GM21825 (cell line): ENCODE measurements around the gene RAB29.
"Not testable (repeated sequence)": the region's sequence is repeated elsewhere in the genome, so short reads cannot be mapped to it uniquely, and the experiment has no call there.

ENCODE experiments used
- ATAC-seq: cut with Tn5 transposase; IDR thresholded peaks from one replicate; pipeline ENCODE4 v1.9.1; 2021; ENCODE audit warnings: mild to moderate bottlenecking, moderate library complexity; ENCODE audit not compliant: unreplicated experiment

Gene RAB29

GRCh38 chr1:205726619-205727125 lies 48.6 kb downstream of the RAB29 start:
- no peak for ATAC-seq

GRCh38 chr1:205725514-205725913 lies 49.8 kb downstream of the RAB29 start:
- no peak for ATAC-seq

GRCh38 chr1:205720740-205721139 lies 54.5 kb downstream of the RAB29 start:
- ATAC-seq: not testable (repeated sequence)

GRCh38 chr1:205719762-205720161 lies 55.5 kb downstream of the RAB29 start:
- ATAC-seq: no peak

GRCh38 chr1:205719015-205719414 lies 56.3 kb downstream of the RAB29 start:
- ATAC-seq: no peak
